Nephron progenitor cell (in vitro differentiated cells): Measurements from ENCODE around the gene ZSCAN31.

Experiments used
- DNase-seq: peaks from one replicate; pipeline ENCODE4 v3.0.0; 2021
- H3K27ac Mint-ChIP-seq: 2 replicates; pipeline ENCODE4 v1.8.0; 2021; ENCODE audit warnings: mild to moderate bottlenecking, moderate library complexity, mixed read lengths
- H3K27me3 Mint-ChIP-seq: 2 replicates; pipeline ENCODE4 v1.8.0; 2021; ENCODE audit warnings: mild to moderate bottlenecking, low read depth, mixed read lengths; ENCODE audit not compliant: poor library complexity
- H3K36me3 Mint-ChIP-seq: 2 replicates; pipeline ENCODE4 v1.8.0; 2021; ENCODE audit warnings: low read depth, mixed read lengths
- H3K4me1 Mint-ChIP-seq: 2 replicates; pipeline ENCODE4 v1.8.0; 2021; ENCODE audit warnings: mixed read lengths
- H3K4me3 Mint-ChIP-seq: 2 replicates; pipeline ENCODE4 v1.8.0; 2021; ENCODE audit warnings: mild to moderate bottlenecking, moderate library complexity, mixed read lengths
- H3K9me3 Mint-ChIP-seq: 2 replicates; pipeline ENCODE4 v1.8.0; 2021; ENCODE audit warnings: mild to moderate bottlenecking, moderate library complexity, mixed read lengths
- CTCF ChIP-seq: fragments of 200-600 bp; sonication (generic); IDR thresholded peaks from 2 replicates; pipeline ENCODE4 v1.5.0; 2021; ENCODE audit warnings: antibody characterized with exemption

Gene ZSCAN31

GRCh38 chr6:28349892-28350737 lies 14.2 kb upstream of the ZSCAN31 start, which contains the start of gene ZKSCAN3:
ZKSCAN3 (plus strand) TSS chr6:28349947; CDS start chr6:28359587, 9,640 bp downstream.
- H3K4me1 Mint-ChIP-seq = peaks cover 32% of the 10 kb centered on the region
- H3K27me3 Mint-ChIP-seq = peaks cover 35% of the 10 kb centered on the region
- peak within 1 kb of the TSS; percentile 97 for H3K4me3 Mint-ChIP-seq
- DNase-seq = peak; percentile 79
- TF ChIP-seq CTCF = no peak
- peak within 1 kb of the TSS; percentile 91 for H3K27ac Mint-ChIP-seq
- peaks cover 24% of the 10 kb centered on the region for H3K9me3 Mint-ChIP-seq
- H3K36me3 Mint-ChIP-seq = peaks cover 30% of the 10 kb centered on the region

- H3K4me3 Mint-ChIP-seq = peak overlapping the region; percentile 97
- H3K9me3 Mint-ChIP-seq = peaks cover 24% of the 10 kb centered on the region
- peak overlapping the region; percentile 91 for H3K27ac Mint-ChIP-seq
- no peak for DNase-seq
- TF ChIP-seq CTCF = no peak
- H3K36me3 Mint-ChIP-seq = peaks cover 30% of the 10 kb centered on the region
- peaks cover 32% of the 10 kb centered on the region for H3K4me1 Mint-ChIP-seq
- H3K27me3 Mint-ChIP-seq = peaks cover 39% of the 10 kb centered on the region
These were observed 13.5 kb upstream of the ZSCAN31 start for GRCh38 chr6:28349344-28349891.

GRCh38 chr6:28347119-28347518 lies 11.2 kb upstream of the ZSCAN31 start:
- Mint-ChIP-seq H3K27me3 (peaks cover 42% of the 10 kb centered on the region), H3K9me3 (peaks cover 6% of the 10 kb centered on the region), H3K36me3 (peaks cover 8% of the 10 kb centered on the region), H3K4me3 (no peak overlapping the region), H3K27ac (no peak overlapping the region), H3K4me1 (peaks cover 29% of the 10 kb centered on the region)
- DNase-seq = no peak
- no peak for TF ChIP-seq CTCF

- H3K4me1 Mint-ChIP-seq = peaks cover 10% of the 10 kb centered on the region
- peaks cover 7% of the 10 kb centered on the region for H3K9me3 Mint-ChIP-seq
- TF ChIP-seq CTCF = no peak
- H3K27me3 Mint-ChIP-seq = peaks cover 50% of the 10 kb centered on the region
- peaks cover 8% of the 10 kb centered on the region for H3K36me3 Mint-ChIP-seq
- DNase-seq = no peak
- H3K4me3 Mint-ChIP-seq = no peak overlapping the region
- no peak overlapping the region for H3K27ac Mint-ChIP-seq
These were observed 9.3 kb upstream of the ZSCAN31 start for GRCh38 chr6:28345201-28345600.

GRCh38 chr6:28343898-28344677 lies 8.1 kb upstream of the ZSCAN31 start:
- no peak for TF ChIP-seq CTCF
- no peak overlapping the region for H3K4me3 Mint-ChIP-seq
- DNase-seq = no peak
- H3K36me3 Mint-ChIP-seq = peaks cover 14% of the 10 kb centered on the region
- H3K27me3 Mint-ChIP-seq = peaks cover 52% of the 10 kb centered on the region
- no peaks in the 10 kb centered on the region for H3K4me1 Mint-ChIP-seq
- no peak overlapping the region for H3K27ac Mint-ChIP-seq
- peaks cover 13% of the 10 kb centered on the region for H3K9me3 Mint-ChIP-seq
